Activated CD8-positive, alpha-beta memory T cell treated with anti-CD3 and anti-CD28 coated beads, Interleukin-2, amount 50 U/mL, for 1 hour (primary cell): ENCODE data around the gene NBPF10.
"Not testable (repeated sequence)": the region's sequence is repeated elsewhere in the genome, so short reads cannot be mapped to it uniquely, and the experiment has no call there.

Experiments used
- DNase-seq: peaks from one replicate; pipeline ENCODE4 v3.0.0-alpha.2; 2020; ENCODE audit errors: extremely low read depth

NBPF10 gene, protein sequence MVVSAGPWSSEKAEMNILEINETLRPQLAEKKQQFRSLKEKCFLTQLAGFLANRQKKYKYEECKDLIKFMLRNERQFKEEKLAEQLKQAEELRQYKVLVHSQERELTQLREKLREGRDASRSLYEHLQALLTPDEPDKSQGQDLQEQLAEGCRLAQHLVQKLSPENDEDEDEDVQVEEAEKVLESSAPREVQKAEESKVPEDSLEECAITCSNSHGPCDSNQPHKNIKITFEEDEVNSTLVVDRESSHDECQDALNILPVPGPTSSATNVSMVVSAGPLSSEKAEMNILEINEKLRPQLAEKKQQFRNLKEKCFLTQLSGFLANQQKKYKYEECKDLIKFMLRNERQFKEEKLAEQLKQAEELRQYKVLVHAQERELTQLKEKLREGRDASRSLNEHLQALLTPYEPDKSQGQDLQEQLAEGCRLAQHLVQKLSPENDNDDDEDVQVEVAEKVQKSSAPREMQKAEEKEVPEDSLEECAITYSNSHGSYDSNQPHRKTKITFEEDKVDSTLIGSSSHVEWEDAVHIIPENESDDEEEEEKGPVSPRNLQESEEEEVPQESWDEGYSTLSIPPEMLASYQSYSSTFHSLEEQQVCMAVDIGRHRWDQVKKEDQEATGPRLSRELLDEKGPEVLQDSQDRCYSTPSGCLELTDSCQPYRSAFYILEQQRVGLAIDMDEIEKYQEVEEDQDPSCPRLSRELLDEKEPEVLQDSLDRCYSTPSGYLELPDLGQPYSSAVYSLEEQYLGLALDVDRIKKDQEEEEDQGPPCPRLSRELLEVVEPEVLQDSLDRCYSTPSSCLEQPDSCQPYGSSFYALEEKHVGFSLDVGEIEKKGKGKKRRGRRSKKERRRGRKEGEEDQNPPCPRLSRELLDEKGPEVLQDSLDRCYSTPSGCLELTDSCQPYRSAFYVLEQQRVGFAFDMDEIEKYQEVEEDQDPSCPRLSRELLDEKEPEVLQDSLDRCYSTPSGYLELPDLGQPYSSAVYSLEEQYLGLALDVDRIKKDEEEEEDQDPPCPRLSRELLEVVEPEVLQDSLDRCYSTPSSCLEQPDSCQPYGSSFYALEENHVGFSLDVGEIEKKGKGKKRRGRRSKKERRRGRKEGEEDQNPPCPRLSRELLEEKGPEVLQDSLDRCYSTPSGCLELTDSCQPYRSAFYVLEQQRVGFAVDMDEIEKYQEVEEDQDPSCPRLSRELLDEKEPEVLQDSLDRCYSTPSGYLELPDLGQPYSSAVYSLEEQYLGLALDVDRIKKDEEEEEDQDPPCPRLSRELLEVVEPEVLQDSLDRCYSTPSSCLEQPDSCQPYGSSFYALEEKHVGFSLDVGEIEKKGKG (N-terminal part only)

DNA sequence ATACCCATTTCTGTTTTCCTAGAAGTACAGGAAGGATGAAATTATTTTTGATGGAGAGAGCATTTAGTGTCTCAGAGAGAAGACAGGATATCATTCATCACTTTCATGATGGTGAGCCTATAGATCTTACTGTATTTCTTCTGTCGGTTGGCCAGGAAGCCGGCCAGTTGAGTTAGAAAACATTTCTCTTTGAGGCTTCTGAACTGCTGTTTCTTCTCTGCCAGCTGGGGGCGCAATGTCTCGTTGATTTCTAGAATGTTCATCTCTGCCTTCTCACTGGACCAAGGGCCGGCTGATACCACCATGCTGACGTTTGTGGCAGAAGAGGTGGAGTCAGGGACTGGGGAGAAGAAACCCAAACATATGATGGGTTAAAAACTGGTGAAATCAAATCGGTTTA lies at the start of gene NBPF10:
Gene NBPF10, minus strand, starts transcription at position 340 of the 400 bp plus-strand sequence. Its CDS starts 35 bp downstream, at position 305.
- not testable (repeated sequence) for DNase-seq

DNA sequence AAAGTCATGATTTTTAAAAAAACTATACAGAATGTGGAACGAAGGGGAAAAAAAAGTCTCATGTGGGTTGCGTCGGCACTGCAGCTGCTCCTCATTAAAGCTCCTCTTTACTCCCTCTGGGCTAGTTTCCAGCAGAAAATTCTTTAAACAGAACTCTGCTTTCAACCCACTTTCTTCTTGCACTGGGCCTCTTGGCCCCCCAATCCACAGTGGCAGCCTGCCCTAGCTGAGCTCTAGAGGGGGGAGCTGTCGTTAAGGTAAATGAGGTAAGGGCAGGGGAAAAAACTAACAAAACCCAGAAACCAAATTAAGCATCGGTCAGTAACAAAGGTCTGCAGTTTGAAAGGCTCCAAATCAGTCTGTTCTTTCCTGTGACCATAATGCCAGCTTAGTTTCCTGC lies 29.9 kb upstream of the NBPF10 start:
- DNase-seq: not testable (repeated sequence)

DNA sequence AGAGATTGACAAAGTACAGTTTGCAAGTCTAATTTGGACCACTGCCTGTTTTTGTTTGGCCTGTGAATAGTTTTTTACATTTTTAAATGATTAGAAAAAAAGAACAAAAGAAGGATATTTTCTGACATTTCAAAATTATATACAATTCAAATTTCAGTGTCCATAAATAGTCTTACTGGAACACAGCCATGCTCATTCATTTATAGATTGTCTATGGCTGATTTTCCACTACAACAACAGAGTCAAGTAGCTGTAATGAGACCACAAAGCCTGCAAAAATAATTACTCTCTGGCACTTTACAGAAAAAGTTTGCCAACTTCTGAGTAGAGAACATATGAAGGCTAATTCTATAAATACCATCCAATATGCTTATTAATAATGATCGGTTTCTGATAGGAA lies 23.1 kb upstream of the NBPF10 start:
- not testable (repeated sequence) for DNase-seq

DNA sequence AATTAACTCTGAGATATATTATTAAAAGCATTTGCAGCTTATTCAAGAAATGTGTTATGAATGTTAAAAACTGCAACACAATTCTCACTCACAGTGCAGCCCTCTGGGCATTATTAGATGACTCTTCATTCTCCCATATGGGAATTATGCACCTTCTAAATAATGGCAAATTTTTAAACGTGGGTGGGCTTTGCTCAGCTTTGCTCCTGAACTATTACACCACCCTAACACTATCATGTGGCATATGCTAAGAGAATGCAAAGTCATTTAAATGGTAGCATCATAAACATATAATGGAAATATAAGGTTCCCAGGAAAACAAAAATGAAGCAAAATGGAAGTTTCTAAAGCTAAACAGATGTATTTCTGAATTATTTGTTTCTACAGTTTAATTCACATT lies 22.7 kb upstream of the NBPF10 start:
- not testable (repeated sequence) for DNase-seq
